ENCODE data around the gene APOL1.

GRCh38 chr22:36305813-36306212, 52.9 kb downstream of the APOL1 start:
- no peak for TF ChIP-seq CTCF (IDR thresholded peaks at IDR 0.05 in 8 of 11, conservative IDR thresholded peaks at IDR 0.05 in 3 of 11)
- peak; percentile 31 to 78 (median 47) for TF ChIP-seq POLR2AphosphoS5 (IDR thresholded peaks at IDR 0.05)
